Occipital lobe (tissue), 2 donors: Measurements from ENCODE around the gene P3H3. TPM values are rescaled to one million over a fixed set of nuclear protein-coding genes. Genes with fewer than 3 reads are reported as not detected.

Experiments
- DNase-seq: peaks from one replicate; lab custom pipeline; 2025; lab: John Stamatoyannopoulos, UW
- total RNA-seq: library from RNA; depleted of rRNA; stranded (reverse); fragments of >200 nt; gene quantifications from one replicate; pipeline ENCODE4 v1.2.3, GENCODE V29; 2014

Gene P3H3
- total RNA-seq, 1 donor from 2014 or later, result 11.2 TPM

- DNase-seq, result no peak
Measured at GRCh38 chr12:6826734-6827436, 1.3 kb upstream of the P3H3 start.

- DNase-seq, result peak; percentile 63
Measured at GRCh38 chr12:6827437-6827911, 733 bp upstream of the P3H3 start.

- DNase-seq, result no peak
Measured at GRCh38 chr12:6828781-6829535, 751 bp downstream of the P3H3 start.

GRCh38 chr12:6829536-6830220 lies 1.5 kb downstream of the P3H3 start:
- DNase-seq, result no peak

- DNase-seq, result no peak
Measured at GRCh38 chr12:6830286-6830890, 2.2 kb downstream of the P3H3 start.

- no peak for DNase-seq
Measured at GRCh38 chr12:6830999-6831398, 2.8 kb downstream of the P3H3 start.

GRCh38 chr12:6831450-6831995 lies 3.3 kb downstream of the P3H3 start:
- no peak for DNase-seq

GRCh38 chr12:6832125-6832524 lies 3.9 kb downstream of the P3H3 start:
- no peak for DNase-seq

GRCh38 chr12:6833189-6833890 lies 5.1 kb downstream of the P3H3 start:
- no peak for DNase-seq

- no peak for DNase-seq
Measured at GRCh38 chr12:6834254-6834653, 6.0 kb downstream of the P3H3 start.

GRCh38 chr12:6834873-6835272 lies 6.7 kb downstream of the P3H3 start:
- DNase-seq, result no peak

- DNase-seq, result no peak
Measured at GRCh38 chr12:6836851-6837250, 8.6 kb downstream of the P3H3 start.

GRCh38 chr12:6837370-6838060 lies 9.3 kb downstream of the P3H3 start:
- DNase-seq, result no peak

GRCh38 chr12:6838854-6839253 lies 10.6 kb downstream of the P3H3 start:
- DNase-seq, result no peak

GRCh38 chr12:6839482-6840201 lies 11.4 kb downstream of the P3H3 start:
- DNase-seq, result no peak

GRCh38 chr12:6840330-6840729 lies 12.1 kb downstream of the P3H3 start:
- no peak for DNase-seq

GRCh38 chr12:6840761-6841515 lies 12.7 kb downstream of the P3H3 start, which contains the start of gene GNB3:
Gene GNB3 (plus strand): TSS chr12:6840925. CDS start chr12:6841288, 363 bp downstream.
- DNase-seq, result no peak

- no peak for DNase-seq
Measured at GRCh38 chr12:6842075-6842474, 13.9 kb downstream of the P3H3 start.
